Stimulated activated CD4-positive, alpha-beta T cell treated with anti-CD3 and anti-CD28 coated beads, Interleukin-4, amount 100 ng/mL, for 24 hours (primary cell): ENCODE data around the gene RAB3GAP1.
"Not testable (repeated sequence)": the region's sequence is repeated elsewhere in the genome, so short reads cannot be mapped to it uniquely, and the experiment has no call there.

Experiments used
- DNase-seq: peaks from one replicate; pipeline ENCODE4 v3.0.0-alpha.2; 2020

The RAB3GAP1 gene

GRCh38 chr2:135055182-135055786, 3.2 kb downstream of the RAB3GAP1 start:
- no peak for DNase-seq

GRCh38 chr2:135056790-135057189, 4.7 kb downstream of the RAB3GAP1 start:
- no peak for DNase-seq

- DNase-seq: no peak
Measured at GRCh38 chr2:135059577-135059976, 7.5 kb downstream of the RAB3GAP1 start.

- no peak for DNase-seq
Measured at GRCh38 chr2:135063210-135063609, 11.1 kb downstream of the RAB3GAP1 start.

GRCh38 chr2:135064149-135064548, 12.1 kb downstream of the RAB3GAP1 start:
- DNase-seq: no peak

- no peak for DNase-seq
Measured at GRCh38 chr2:135066710-135067109, 14.6 kb downstream of the RAB3GAP1 start.

GRCh38 chr2:135072125-135072997, 20.3 kb downstream of the RAB3GAP1 start:
- DNase-seq: no peak

- no peak for DNase-seq
Measured at GRCh38 chr2:135074216-135074615, 22.1 kb downstream of the RAB3GAP1 start.

- no peak for DNase-seq
Measured at GRCh38 chr2:135076556-135076955, 24.5 kb downstream of the RAB3GAP1 start.

GRCh38 chr2:135078417-135078816, 26.3 kb downstream of the RAB3GAP1 start:
- DNase-seq: no peak

GRCh38 chr2:135086222-135086621, 34.1 kb downstream of the RAB3GAP1 start:
- no peak for DNase-seq

- DNase-seq: not testable (repeated sequence)
Measured at GRCh38 chr2:135089597-135089996, 37.5 kb downstream of the RAB3GAP1 start.

- DNase-seq: no peak
Measured at GRCh38 chr2:135091681-135092080, 39.6 kb downstream of the RAB3GAP1 start.

- no peak for DNase-seq
Measured at GRCh38 chr2:135093193-135093592, 41.1 kb downstream of the RAB3GAP1 start.

GRCh38 chr2:135093670-135094330, 41.7 kb downstream of the RAB3GAP1 start:
- no peak for DNase-seq

GRCh38 chr2:135094508-135094907, 42.4 kb downstream of the RAB3GAP1 start:
- DNase-seq: no peak

- DNase-seq: no peak
Measured at GRCh38 chr2:135095591-135095990, 43.5 kb downstream of the RAB3GAP1 start.

- DNase-seq: no peak
Measured at GRCh38 chr2:135096665-135097446, 44.8 kb downstream of the RAB3GAP1 start.

GRCh38 chr2:135097532-135098231, 45.6 kb downstream of the RAB3GAP1 start:
- no peak for DNase-seq

GRCh38 chr2:135099802-135100483, 47.9 kb downstream of the RAB3GAP1 start:
- no peak for DNase-seq

- DNase-seq: no peak
Measured at GRCh38 chr2:135103843-135104242, 51.8 kb downstream of the RAB3GAP1 start.
